Hematopoietic multipotent progenitor cell treated with erythropoietin and hydrocortisone succinate and interleukin-3 and kit ligand, for 15 days (in vitro differentiated cells): ENCODE results near the gene CDK5.
"Not testable (repeated sequence)": the region's sequence is repeated elsewhere in the genome, so short reads cannot be mapped to it uniquely, and the experiment has no call there.

Experiments used
- DNase-seq: peaks from one replicate; pipeline ENCODE4 v3.0.0-alpha.2; 2015; ENCODE audit warnings: low spot score

Gene CDK5

DNA sequence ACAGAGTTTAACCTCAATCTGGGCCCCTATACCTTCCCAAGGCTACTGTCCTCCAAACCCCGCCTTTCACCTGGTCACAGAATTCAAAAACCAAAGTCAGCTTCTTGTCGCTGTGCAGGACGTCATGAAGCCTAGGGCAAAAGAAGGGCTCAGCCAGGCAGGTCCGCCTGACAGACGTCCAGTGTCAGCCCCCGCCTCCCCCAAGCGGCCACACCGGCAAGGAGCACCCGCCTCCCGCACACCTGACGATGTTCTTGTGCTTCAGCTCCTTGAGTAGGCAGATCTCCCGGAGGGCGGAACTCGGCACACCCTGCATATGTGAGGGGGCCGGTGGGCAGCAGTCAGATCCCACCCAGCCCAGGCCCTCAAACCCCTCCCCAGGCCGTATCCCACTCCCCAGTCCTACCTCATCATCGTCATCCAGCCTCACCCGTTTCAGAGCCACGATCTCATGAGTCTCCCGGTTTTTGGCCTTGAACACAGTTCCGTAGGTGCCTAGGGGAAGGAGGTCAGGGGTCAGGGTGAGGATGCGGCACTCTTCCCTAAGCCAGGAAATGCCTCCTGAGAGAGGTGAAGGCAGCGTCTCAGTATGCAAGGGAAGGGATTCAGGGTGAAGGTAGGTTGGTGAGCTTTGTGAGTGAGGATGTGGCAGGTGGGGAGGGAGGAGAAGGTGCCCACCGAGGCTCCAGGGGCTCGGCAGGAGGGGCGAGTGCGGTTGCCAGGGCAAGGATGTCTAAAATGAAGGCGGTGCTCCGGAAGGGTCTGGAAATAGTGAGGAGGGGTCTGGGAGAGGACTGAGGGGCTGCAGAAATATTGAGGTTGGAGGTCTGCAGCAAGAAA, 811 bp downstream of the CDK5 start:
- DNase-seq: no peak

GRCh38 chr7:151056283-151056665, 1.4 kb downstream of the CDK5 start:
- DNase-seq: no peak

- DNase-seq: no peak
Measured at GRCh38 chr7:151053751-151054150, 3.9 kb downstream of the CDK5 start.

- DNase-seq: no peak
Measured at GRCh38 chr7:151053096-151053495, 4.6 kb downstream of the CDK5 start.

DNA sequence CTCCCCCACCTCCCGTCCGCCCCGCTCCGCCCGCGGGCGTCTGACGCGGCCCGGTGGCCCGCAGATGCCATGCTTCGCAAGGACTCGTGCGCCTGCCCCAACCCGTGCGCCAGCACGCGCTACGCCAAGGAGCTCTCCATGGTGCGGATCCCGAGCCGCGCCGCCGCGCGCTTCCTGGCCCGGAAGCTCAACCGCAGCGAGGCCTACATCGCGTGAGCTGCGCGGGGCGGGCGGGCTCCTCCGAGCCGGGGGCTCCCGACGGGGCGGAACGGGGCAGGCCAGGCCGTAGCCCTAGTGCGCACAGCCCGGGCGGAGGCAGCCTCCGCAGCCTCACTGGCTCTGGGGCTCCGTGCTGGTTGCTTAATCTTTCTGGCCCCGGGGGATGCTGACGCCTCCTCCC, 6.6 kb downstream of the CDK5 start:
- DNase-seq: no peak

- no peak for DNase-seq
Measured at GRCh38 chr7:151048911-151049463, 8.7 kb downstream of the CDK5 start.

DNA sequence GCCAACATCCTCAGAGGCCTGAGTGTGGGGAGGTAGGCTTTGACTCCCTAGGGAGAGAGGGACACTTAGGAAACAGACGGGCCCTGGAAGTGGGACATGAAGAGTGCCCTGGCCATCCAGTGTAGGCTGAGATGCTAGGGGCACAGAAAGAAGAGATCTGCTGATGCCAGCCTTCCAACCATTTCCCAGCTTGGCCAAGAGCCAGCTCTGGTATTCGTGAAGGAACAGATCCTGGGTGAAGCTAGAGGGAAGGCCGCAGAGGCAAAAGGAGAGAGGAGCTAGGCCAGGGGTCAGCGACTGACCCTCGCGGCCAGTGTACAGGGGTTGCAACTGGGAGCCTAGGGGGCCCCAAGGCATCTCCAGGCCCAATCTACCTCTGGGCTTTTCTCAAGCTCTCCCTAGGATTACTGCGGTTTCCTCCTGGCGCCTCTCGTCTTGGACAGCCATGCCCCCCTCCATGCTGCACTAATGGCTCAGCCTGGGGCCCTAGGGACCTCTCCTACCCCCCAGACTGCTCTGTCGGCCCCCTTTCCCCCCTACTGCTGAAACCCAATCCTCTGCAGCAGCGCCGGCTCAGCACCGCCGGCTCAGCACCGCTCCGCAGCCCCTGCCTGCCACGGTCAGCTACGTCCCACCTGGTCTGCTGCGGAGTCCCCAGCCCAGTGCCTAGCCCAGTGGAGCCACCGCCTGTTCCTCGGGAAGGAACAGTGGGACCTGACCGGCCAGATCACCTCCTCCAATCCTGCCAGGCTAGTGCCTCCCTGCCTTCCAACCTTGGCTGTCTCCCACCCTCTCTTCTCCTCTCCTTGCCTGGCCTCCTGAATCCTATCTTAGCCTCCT, 9.5 kb downstream of the CDK5 start, which contains the start of gene ASIC3:
ASIC3 (plus strand) TSS at position 556 of the 840 bp plus-strand sequence. CDS start 355 bp downstream, outside the sequence.
- DNase-seq: no peak

- no peak for DNase-seq
Measured at GRCh38 chr7:151046603-151047573, 10.8 kb downstream of the CDK5 start.

DNA sequence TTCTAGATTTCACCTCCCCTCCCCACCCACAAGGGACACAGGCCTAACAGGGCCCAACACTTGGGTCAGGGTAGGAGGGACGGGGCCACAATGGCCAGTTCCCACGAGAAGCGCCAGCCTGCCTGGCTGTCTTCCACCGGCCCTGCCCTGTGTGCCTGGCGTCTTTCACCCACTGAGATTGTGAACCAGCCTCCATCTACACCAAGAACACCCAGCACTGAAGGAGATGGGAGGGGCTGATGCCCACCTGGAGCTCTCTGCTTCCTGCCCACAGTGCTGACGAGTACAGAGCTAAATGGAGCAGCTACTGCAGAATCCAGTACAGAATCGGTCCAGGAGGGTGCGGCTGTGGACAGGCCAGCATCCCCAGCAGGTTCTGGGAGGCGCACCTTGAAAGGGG, 11.7 kb downstream of the CDK5 start:
- no peak for DNase-seq

GRCh38 chr7:151045262-151045661, 12.4 kb downstream of the CDK5 start:
- no peak for DNase-seq

DNA sequence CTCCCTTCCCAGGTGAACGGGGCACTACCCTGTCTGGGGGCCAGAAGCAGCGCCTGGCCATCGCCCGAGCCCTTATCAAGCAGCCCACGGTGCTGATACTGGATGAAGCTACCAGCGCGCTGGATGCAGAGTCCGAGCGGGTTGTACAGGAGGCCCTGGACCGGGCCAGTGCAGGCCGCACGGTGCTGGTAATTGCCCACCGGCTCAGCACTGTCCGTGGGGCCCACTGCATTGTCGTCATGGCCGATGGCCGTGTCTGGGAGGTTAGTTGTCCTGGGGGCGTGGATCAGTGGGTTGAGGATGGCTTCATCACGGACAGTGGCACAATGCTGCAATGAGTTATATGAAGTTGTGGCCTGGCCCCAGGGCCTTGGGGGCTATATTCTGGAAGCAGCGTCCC, 13.7 kb downstream of the CDK5 start:
- no peak for DNase-seq

- not testable (repeated sequence) for DNase-seq
Measured at GRCh38 chr7:151043449-151043848, 14.2 kb downstream of the CDK5 start.

- no peak for DNase-seq
Measured at GRCh38 chr7:151040616-151041375, 16.9 kb downstream of the CDK5 start.

GRCh38 chr7:151039850-151040548, 17.7 kb downstream of the CDK5 start:
- DNase-seq: no peak

GRCh38 chr7:151038951-151039849, 18.5 kb downstream of the CDK5 start:
- DNase-seq: peak; percentile 91

DNA sequence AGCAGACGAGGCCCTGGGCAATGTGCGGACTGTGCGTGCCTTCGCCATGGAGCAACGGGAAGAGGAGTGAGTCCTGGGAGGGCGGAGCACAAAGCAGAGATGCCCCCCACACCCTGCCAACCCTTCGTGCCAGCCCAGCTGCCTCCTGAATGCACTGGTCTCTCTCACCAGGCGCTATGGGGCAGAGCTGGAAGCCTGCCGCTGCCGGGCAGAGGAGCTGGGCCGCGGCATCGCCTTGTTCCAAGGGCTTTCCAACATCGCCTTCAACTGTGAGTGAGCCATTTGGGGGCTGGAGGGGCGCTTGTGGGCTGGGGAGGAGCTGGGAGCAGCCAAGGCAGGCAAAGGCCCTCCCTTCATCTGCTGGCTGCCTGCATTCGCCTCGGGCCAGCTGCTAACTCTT, 21.8 kb downstream of the CDK5 start:
- no peak for DNase-seq

- no peak for DNase-seq
Measured at GRCh38 chr7:151035026-151035717, 22.5 kb downstream of the CDK5 start.

- DNase-seq: no peak
Measured at GRCh38 chr7:151034312-151035025, 23.2 kb downstream of the CDK5 start.
